HG02759 (cell line): ENCODE results near the gene CRYBA1.
"Not testable (repeated sequence)": the region's sequence is repeated elsewhere in the genome, so short reads cannot be mapped to it uniquely, and the experiment has no call there.

Source experiments
- ATAC-seq: cut with Tn5 transposase; IDR thresholded peaks from one replicate; pipeline ENCODE4 v1.9.1; 2021; ENCODE audit warnings: mild to moderate bottlenecking, moderate library complexity; ENCODE audit not compliant: unreplicated experiment

CRYBA1 gene

GRCh38 chr17:29246628-29247027 lies at the start of gene CRYBA1:
TSS of gene CRYBA1 (plus strand) at chr17:29246859. CDS start at chr17:29246864, 5 bp downstream.
- no peak for ATAC-seq

GRCh38 chr17:29197516-29198272 lies 49.0 kb upstream of the CRYBA1 start:
- no peak for ATAC-seq

- not testable (repeated sequence) for ATAC-seq
These were observed 42.4 kb upstream of the CRYBA1 start for GRCh38 chr17:29204068-29204804.

- no peak for ATAC-seq
These were observed 41.6 kb upstream of the CRYBA1 start for GRCh38 chr17:29205047-29205446.

GRCh38 chr17:29207975-29208374 lies 38.7 kb upstream of the CRYBA1 start:
- no peak for ATAC-seq

- ATAC-seq: no peak
These were observed 37.6 kb upstream of the CRYBA1 start for GRCh38 chr17:29209073-29209472.

- ATAC-seq: no peak
These were observed 35.8 kb upstream of the CRYBA1 start for GRCh38 chr17:29210879-29211278.

- no peak for ATAC-seq
These were observed 34.5 kb upstream of the CRYBA1 start for GRCh38 chr17:29212094-29212631.

- ATAC-seq: no peak
These were observed 34.0 kb upstream of the CRYBA1 start for GRCh38 chr17:29212681-29213121.

GRCh38 chr17:29214215-29215146 lies 32.2 kb upstream of the CRYBA1 start:
- no peak for ATAC-seq

GRCh38 chr17:29215174-29215573 lies 31.5 kb upstream of the CRYBA1 start:
- no peak for ATAC-seq

- no peak for ATAC-seq
These were observed 30.9 kb upstream of the CRYBA1 start for GRCh38 chr17:29215717-29216116.

- ATAC-seq: no peak
These were observed 30.5 kb upstream of the CRYBA1 start for GRCh38 chr17:29216181-29216580.

- ATAC-seq: no peak
These were observed 29.8 kb upstream of the CRYBA1 start for GRCh38 chr17:29216856-29217255.

GRCh38 chr17:29219378-29220047 lies 27.1 kb upstream of the CRYBA1 start:
- ATAC-seq: peak; percentile 49

- not testable (repeated sequence) for ATAC-seq
These were observed 25.3 kb upstream of the CRYBA1 start for GRCh38 chr17:29221338-29221737.

GRCh38 chr17:29225396-29225795 lies 21.3 kb upstream of the CRYBA1 start:
- ATAC-seq: no peak

GRCh38 chr17:29233301-29233700 lies 13.4 kb upstream of the CRYBA1 start:
- no peak for ATAC-seq

- ATAC-seq: not testable (repeated sequence)
These were observed 11.7 kb upstream of the CRYBA1 start for GRCh38 chr17:29234972-29235371.

- no peak for ATAC-seq
These were observed 10.8 kb upstream of the CRYBA1 start for GRCh38 chr17:29235904-29236303.
